ENCODE data around the gene SASH3.

Gene SASH3

DNA sequence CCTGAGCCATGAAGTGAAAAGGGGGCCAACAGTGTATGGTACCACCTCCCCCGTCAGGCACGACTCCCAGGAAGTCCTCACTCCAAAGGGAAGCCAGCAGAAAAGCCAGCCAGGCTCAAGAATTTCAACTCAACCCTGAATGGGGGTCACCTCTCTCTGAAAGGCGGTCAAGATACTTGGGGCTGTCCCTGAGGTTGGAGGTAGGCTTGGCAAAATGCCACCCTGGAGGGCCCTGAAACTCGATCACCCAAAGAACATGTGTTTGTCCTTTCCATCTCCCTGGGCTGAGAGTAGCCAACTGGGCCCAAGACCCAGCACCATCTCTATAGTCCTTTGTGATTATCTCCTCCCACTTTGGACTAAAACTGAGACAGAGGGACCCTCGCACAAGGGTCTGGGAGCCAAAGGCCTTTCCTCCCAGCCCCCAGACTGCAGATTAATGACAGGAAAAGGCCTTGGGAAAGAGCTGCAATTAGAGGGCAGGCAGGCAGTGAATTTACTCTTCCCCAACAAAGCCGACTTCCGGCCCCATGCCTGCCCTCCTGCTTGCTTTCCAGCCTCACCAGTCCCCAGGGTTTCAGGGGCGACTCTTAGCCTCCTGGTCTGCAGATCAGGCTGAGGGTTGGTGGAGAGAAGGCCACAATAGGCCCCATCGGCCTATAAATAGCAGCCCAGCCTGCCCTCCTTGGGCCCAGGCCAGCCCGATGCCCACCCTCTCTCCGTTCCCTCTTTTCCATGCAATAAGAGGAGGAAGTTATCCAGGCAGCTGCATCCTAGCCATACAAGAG lies 5.6 kb downstream of the SASH3 start:
- DNase-seq (ENCODE audit: insufficient read length, low spot score) = no peak
- no peak for FAIRE-seq
- TF ChIP-seq, protein P1, sequence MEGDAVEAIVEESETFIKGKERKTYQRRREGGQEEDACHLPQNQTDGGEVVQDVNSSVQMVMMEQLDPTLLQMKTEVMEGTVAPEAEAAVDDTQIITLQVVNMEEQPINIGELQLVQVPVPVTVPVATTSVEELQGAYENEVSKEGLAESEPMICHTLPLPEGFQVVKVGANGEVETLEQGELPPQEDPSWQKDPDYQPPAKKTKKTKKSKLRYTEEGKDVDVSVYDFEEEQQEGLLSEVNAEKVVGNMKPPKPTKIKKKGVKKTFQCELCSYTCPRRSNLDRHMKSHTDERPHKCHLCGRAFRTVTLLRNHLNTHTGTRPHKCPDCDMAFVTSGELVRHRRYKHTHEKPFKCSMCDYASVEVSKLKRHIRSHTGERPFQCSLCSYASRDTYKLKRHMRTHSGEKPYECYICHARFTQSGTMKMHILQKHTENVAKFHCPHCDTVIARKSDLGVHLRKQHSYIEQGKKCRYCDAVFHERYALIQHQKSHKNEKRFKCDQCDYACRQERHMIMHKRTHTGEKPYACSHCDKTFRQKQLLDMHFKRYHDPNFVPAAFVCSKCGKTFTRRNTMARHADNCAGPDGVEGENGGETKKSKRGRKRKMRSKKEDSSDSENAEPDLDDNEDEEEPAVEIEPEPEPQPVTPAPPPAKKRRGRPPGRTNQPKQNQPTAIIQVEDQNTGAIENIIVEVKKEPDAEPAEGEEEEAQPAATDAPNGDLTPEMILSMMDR (IDR thresholded peaks at IDR 0.05; ENCODE audit: insufficient read depth, missing control alignments) = no peak

DNA sequence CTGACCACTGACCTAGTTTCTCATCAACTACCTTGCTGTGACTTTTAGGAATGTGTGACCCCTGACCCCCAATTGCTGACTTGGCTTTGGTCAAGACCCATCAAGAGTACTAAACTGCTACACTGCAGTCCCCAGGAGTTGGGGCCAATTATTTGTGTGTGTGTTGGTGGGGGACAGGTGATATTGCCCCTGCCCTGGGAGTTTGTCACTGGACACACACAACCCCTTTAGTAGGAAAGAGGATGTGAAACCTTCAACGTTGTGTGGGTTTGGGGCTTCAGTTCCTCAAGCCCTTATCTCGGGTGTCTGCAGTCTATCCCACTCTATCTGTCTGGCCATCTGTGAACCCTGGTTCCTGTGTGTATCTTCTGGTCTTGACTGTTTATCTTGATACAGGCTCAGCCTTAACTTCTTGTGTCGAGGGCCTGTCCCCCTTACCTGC lies 6.5 kb downstream of the SASH3 start:
- TF ChIP-seq, protein P1 (IDR thresholded peaks at IDR 0.05; ENCODE audit: insufficient read depth, missing control alignments) = no peak
- FAIRE-seq = no peak
- no peak for DNase-seq (ENCODE audit: insufficient read length, low spot score)

DNA sequence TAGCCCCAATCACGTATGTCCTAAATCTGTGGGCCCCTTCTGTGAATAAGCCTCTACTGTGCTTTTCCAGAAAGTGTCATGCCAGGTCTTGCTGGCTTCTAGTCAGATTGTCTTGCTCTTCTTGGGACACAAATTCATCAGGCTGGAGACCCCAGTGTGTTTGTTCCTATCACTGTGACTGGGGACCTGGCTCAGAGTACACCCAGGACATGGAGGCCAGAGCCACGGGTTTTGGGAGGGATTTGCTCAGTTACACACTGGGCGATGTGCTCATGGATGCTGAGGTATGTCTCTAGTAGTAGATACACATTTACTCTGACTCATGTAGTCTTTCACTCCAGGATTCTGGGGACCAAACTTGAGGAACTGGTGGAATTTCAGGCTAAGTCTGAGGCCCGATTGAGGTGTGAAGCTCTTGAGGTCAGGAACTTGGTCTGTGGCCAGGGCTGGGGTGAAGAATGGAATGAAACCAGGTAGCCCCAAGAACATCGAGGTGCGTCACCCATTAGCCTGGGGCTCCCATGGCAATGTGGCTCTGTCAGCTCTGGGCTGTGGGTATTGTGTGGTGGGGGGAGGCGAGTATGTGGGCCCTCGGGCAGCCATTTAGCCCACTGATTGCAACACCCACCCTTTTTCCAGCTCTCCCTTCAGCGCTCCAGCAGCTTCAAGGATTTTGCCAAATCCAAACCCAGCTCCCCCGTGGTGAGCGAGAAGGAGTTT lies 7.7 kb downstream of the SASH3 start:
- FAIRE-seq = no peak
- TF ChIP-seq, protein P1 (IDR thresholded peaks at IDR 0.05; ENCODE audit: insufficient read depth, missing control alignments) = no peak
- no peak for DNase-seq (ENCODE audit: insufficient read length, low spot score)

DNA sequence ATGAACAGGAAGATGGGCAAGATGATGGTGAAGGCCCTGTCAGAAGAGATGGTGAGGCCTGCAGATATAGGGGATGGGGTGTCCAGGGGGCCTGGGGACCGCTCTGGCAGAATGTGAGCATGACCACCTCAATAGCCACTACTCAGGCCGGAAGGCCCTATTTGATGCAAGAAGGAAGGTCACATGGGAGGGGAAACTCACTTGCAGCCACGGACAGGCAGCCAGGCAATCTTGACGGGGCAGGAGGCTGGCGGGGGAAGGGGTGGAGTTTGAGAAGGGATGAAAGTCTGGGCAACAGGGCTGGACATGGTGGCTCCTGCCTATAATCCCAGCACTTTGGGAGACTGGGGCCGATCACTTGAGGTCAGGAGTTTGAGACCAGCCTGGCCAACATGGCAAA lies 8.8 kb downstream of the SASH3 start:
- TF ChIP-seq, protein P1 (IDR thresholded peaks at IDR 0.05; ENCODE audit: insufficient read depth, missing control alignments) = no peak
- no peak for FAIRE-seq

DNA sequence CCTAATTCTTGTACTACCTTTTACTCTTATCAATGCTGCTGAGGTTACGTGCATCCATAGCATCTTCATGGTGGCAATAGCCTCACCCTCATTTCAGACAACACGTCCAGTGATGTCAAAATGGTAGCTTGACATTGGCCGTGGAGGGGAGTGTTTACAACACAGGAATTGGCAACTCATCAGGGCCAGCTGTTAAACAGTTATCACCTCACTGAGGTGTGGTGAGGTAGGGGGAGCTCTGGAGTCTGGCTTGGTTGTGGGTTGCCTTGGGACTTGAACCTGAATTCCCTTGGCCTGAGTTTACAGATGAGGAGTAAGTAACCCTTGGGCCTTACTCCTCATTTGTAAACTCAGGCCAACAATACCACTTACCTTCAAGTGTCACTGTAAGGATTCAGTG lies 10.4 kb downstream of the SASH3 start:
- no peak for FAIRE-seq

More for the DNA sequence above, 8.8 kb downstream of the SASH3 start:
- no peak for DNase-seq (ENCODE audit: insufficient read length, low spot score)

DNA sequence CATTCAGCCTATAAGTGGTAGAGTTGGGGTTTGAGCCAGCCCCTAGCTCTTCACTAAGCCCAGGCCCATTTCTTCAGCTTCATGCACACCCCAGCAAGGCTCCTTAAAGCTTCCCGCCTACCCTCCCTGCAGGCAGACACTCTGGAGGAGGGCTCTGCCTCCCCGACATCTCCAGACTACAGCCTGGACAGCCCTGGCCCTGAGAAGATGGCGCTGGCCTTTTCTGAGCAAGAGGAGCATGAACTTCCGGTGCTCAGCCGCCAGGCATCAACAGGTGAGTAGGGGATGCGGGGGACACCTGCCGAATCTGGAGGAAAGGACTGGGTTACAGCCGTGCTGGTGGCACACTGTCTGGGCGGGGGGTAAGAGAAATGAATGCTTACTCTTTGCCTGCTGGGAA lies 11.1 kb downstream of the SASH3 start:
- no peak for DNase-seq (ENCODE audit: insufficient read length, low spot score)
- TF ChIP-seq, protein P1 (IDR thresholded peaks at IDR 0.05; ENCODE audit: insufficient read depth, missing control alignments) = no peak
- FAIRE-seq = no peak

More for the DNA sequence above, 10.4 kb downstream of the SASH3 start:
- TF ChIP-seq, protein P1 (IDR thresholded peaks at IDR 0.05; ENCODE audit: insufficient read depth, missing control alignments) = no peak
- DNase-seq (ENCODE audit: insufficient read length, low spot score) = no peak

DNA sequence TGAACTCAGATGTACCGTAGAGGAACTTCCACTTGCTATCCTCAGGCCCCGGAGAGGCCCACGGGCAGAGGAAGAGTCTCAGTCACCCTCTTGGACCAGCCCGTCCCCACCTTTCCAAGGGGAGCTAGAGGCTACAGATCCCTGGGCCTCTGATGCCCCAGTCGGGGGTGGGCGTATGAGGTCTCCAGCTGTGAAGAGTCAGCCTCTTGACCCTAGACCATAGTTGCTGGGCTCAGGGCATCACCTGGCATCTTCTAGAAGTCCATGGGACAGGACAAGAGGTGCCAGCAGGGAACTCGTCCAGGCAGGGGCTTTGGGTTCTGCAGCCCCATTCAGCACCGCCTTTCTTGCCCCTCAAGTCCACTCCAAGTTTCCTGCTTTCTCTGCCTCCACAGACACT lies 11.6 kb downstream of the SASH3 start:
- DNase-seq (ENCODE audit: insufficient read length, low spot score) (no peak), FAIRE-seq (no peak)
- TF ChIP-seq, protein P1 (IDR thresholded peaks at IDR 0.05; ENCODE audit: insufficient read depth, missing control alignments) = no peak

Data from D721Med (cell line).